Measurements from ENCODE around the gene FANCE. TPM values are rescaled to one million over a fixed set of nuclear protein-coding genes. Genes with fewer than 3 reads are reported as not detected.

Gene FANCE
- total RNA-seq, 1 experiment from 2014 or later: 6.9 TPM

- H2AFZ ChIP-seq: no peak overlapping the region
- no peak overlapping the region for H3K4me2 ChIP-seq
- H3K4me1 ChIP-seq (replicated peaks; ENCODE audit: insufficient read depth): no peaks in the 10 kb centered on the region
- H4K20me1 ChIP-seq (ENCODE audit: insufficient read depth): no peaks in the 10 kb centered on the region
- H3K27ac ChIP-seq: no peak overlapping the region
- H3K9me3 ChIP-seq (ENCODE audit: insufficient read depth, low read depth): no peaks in the 10 kb centered on the region
- POLR2A ChIA-PET (ENCODE audit: unreplicated experiment): interaction anchor here (0.6 kb wide), 1 partner anchor 10 kb away, joined by 7 read pairs; no protein-coding TSS in a partner anchor
- no peak for DNase-seq
- CTCF ChIA-PET: no interaction called here
- H3K4me3 ChIP-seq: no peak overlapping the region
- intact Hi-C loops (cut with micrococcal nuclease; ENCODE audit: unreplicated experiment): no loop called here
- H3K27me3 ChIP-seq (ENCODE audit: insufficient read depth, low read depth): no peaks in the 10 kb centered on the region
- H3F3A ChIP-seq (ENCODE audit: insufficient read depth, low read depth): 0 out of 2 replicates have a peak, but pooled peaks cover 4% of the 10 kb centered on the region
- no TSS peak for BruUV-seq (replicated peaks)
- no peaks in the 10 kb centered on the region for H3K36me3 ChIP-seq (ENCODE audit: low read depth)
- no peaks in the 10 kb centered on the region for H3K9me2 ChIP-seq (ENCODE audit: insufficient read depth)
- TF ChIP-seq EZH2 (IDR thresholded peaks at IDR 0.05; ENCODE audit: low read depth) (no peak), CTCF (conservative IDR thresholded peaks at IDR 0.05) (no peak)
- no peaks in the 10 kb centered on the region for H3K79me2 ChIP-seq (ENCODE audit: low read depth)
Measured at GRCh38 chr6:35442693-35443092, 9.4 kb upstream of the FANCE start.

DNA sequence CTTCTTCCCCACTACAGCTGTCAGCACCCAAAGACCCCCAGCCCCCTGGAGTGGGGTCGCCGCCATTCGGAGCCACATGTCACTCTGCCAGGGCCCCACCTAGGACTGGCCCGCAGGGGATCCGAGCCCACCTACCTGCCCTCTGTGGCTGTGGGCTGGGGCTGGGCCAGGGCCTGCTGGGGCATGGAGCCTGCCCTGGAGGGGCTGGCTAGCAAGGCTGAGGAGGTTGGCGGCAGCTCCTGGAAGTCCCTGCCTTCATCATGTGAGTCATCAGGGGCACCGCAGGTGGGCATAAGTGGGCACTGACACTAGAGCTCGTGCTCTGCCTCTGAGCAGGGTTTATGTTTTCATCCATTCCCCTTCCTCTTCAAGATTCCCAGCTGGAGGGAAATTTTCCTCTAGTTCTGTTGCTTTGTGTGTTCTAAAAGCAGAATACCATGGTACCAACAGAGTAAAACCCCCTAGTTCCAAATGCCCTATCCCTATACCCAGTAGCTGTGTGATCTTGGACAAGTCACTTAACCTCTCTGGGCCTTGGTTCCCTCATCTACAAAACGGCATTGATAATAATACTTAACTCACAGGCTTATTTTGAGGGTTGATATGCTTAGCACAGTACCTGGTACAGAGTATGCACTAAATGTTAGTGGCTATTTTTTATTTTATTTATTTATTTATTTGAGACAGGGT is 8.7 kb upstream of the FANCE start:
- no peak for DNase-seq
- no peak for TF ChIP-seq EZH2 (IDR thresholded peaks at IDR 0.05; ENCODE audit: low read depth)
- no peak for TF ChIP-seq CTCF (conservative IDR thresholded peaks at IDR 0.05)
- ChIA-PET CTCF (no interaction called here), POLR2A (ENCODE audit: unreplicated experiment) (interaction anchor here (0.7 kb wide), 1 partner anchor 15 kb away, joined by 3 read pairs; no protein-coding TSS in a partner anchor)
- Histone ChIP-seq H3K4me1 (replicated peaks; ENCODE audit: insufficient read depth) (no peaks in the 10 kb centered on the region), H3K4me2 (no peak overlapping the region), H3K27ac (no peak overlapping the region), H3K9me3 (ENCODE audit: insufficient read depth, low read depth) (no peaks in the 10 kb centered on the region), H3K27me3 (ENCODE audit: insufficient read depth, low read depth) (no peaks in the 10 kb centered on the region), H3K36me3 (ENCODE audit: low read depth) (no peaks in the 10 kb centered on the region), H3K4me3 (no peak overlapping the region), H2AFZ (no peak overlapping the region), H3K79me2 (ENCODE audit: low read depth) (no peaks in the 10 kb centered on the region), H3K9me2 (ENCODE audit: insufficient read depth) (no peaks in the 10 kb centered on the region), H4K20me1 (ENCODE audit: insufficient read depth) (no peaks in the 10 kb centered on the region), H3F3A (ENCODE audit: insufficient read depth, low read depth) (0 out of 2 replicates have a peak, but pooled peaks cover 4% of the 10 kb centered on the region)
- intact Hi-C loops (cut with micrococcal nuclease; ENCODE audit: unreplicated experiment): no loop called here
- BruUV-seq (replicated peaks): no TSS peak

DNA sequence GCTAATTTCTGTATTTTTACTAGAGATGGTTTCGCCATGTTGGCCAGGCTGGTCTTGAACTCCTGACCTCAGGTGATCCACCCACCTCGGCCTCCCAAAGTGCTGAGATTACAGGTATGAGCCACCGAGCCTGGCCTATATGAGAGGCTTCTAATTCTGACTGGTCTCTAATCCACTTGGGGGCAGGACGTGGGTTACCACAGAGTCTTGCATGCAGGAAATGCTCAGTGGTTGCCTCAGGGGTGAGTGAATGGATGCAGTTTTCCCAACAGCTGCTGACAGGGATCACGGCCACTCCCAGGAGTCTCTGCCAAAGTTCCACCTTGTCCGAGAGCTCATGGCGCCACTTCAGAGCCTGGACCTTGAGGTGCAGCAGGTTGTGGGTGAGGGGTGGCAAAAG is 6.4 kb upstream of the FANCE start:
- no peak overlapping the region for H2AFZ ChIP-seq
- H3K4me1 ChIP-seq (replicated peaks; ENCODE audit: insufficient read depth): no peaks in the 10 kb centered on the region
- TF ChIP-seq EZH2 (IDR thresholded peaks at IDR 0.05; ENCODE audit: low read depth): no peak
- TF ChIP-seq CTCF (conservative IDR thresholded peaks at IDR 0.05): no peak
- no peaks in the 10 kb centered on the region for H3K27me3 ChIP-seq (ENCODE audit: insufficient read depth, low read depth)
- no peaks in the 10 kb centered on the region for H3K79me2 ChIP-seq (ENCODE audit: low read depth)
- CTCF ChIA-PET: interaction anchor here (0.7 kb wide), 1 partner anchor 100 kb away, joined by 8 read pairs; no protein-coding TSS in a partner anchor
- no peaks in the 10 kb centered on the region for H3K36me3 ChIP-seq (ENCODE audit: low read depth)
- no peak for DNase-seq
- no peaks in the 10 kb centered on the region for H3K9me3 ChIP-seq (ENCODE audit: insufficient read depth, low read depth)
- BruUV-seq (replicated peaks): no TSS peak
- intact Hi-C loops (cut with micrococcal nuclease; ENCODE audit: unreplicated experiment): no loop called here
- H3F3A ChIP-seq (ENCODE audit: insufficient read depth, low read depth): 0 out of 2 replicates have a peak, but pooled peaks cover 4% of the 10 kb centered on the region
- POLR2A ChIA-PET (ENCODE audit: unreplicated experiment): no interaction called here
- H3K4me2 ChIP-seq: no peak overlapping the region
- H3K9me2 ChIP-seq (ENCODE audit: insufficient read depth): no peaks in the 10 kb centered on the region
- no peaks in the 10 kb centered on the region for H4K20me1 ChIP-seq (ENCODE audit: insufficient read depth)
- no peak overlapping the region for H3K27ac ChIP-seq
- H3K4me3 ChIP-seq: no peak overlapping the region
